ENCODE results near the gene SORT1. TPM values are rescaled to one million over a fixed set of nuclear protein-coding genes. Genes with fewer than 3 reads are reported as not detected.

The SORT1 gene
- total and polyA plus RNA-seq, 2 of the 13 experiments (the other 11 are each of a cell fraction or from before 2014, with no cell fraction given): 32.4 to 93.0 TPM

DNA sequence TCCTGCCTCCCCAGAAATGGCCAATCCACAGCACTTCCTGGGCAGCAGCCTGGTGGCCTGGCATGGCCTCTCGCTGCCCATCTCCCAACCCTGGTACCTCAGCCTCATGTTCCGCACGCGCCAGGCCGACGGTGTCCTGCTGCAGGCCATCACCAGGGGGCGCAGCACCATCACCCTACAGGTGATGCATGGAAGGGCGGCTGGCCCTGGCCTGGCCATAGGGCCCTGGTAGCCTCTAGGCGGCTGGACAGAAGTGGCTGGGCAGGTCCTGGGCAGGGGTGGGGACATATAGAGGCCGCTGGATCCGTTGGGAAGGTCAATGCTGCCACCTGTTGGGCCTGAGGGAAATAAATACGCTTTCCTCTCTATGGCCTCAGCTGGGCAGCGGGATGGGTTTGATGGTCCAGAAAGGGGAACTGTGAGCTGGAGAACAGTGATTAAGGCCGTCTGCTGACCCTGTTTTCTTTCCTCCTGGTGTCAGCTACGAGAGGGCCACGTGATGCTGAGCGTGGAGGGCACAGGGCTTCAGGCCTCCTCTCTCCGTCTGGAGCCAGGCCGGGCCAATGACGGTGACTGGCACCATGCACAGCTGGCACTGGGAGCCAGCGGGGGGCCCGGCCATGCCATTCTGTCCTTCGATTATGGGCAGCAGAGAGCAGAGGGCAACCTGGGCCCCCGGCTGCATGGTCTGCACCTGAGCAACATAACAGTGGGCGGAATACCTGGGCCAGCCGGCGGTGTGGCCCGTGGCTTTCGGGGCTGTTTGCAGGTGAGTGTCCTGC lies 133.9 kb downstream of the SORT1 start (continued):
- peak; percentile 58 for TF ChIP-seq CEBPG (CRISPR knock-in tag; IDR thresholded peaks at IDR 0.05)
- no peak; the same call in 1 of the 2 replicates for TF ChIP-seq SMAD1 (CRISPR knock-in tag; IDR thresholded peaks at IDR 0.05; ENCODE audit: borderline replicate concordance, low read depth)
- no peak for TF ChIP-seq HNRNPH1 (optimal IDR thresholded peaks at IDR 0.05; ENCODE audit: low read depth, low read length)
- TF ChIP-seq, protein P1, sequence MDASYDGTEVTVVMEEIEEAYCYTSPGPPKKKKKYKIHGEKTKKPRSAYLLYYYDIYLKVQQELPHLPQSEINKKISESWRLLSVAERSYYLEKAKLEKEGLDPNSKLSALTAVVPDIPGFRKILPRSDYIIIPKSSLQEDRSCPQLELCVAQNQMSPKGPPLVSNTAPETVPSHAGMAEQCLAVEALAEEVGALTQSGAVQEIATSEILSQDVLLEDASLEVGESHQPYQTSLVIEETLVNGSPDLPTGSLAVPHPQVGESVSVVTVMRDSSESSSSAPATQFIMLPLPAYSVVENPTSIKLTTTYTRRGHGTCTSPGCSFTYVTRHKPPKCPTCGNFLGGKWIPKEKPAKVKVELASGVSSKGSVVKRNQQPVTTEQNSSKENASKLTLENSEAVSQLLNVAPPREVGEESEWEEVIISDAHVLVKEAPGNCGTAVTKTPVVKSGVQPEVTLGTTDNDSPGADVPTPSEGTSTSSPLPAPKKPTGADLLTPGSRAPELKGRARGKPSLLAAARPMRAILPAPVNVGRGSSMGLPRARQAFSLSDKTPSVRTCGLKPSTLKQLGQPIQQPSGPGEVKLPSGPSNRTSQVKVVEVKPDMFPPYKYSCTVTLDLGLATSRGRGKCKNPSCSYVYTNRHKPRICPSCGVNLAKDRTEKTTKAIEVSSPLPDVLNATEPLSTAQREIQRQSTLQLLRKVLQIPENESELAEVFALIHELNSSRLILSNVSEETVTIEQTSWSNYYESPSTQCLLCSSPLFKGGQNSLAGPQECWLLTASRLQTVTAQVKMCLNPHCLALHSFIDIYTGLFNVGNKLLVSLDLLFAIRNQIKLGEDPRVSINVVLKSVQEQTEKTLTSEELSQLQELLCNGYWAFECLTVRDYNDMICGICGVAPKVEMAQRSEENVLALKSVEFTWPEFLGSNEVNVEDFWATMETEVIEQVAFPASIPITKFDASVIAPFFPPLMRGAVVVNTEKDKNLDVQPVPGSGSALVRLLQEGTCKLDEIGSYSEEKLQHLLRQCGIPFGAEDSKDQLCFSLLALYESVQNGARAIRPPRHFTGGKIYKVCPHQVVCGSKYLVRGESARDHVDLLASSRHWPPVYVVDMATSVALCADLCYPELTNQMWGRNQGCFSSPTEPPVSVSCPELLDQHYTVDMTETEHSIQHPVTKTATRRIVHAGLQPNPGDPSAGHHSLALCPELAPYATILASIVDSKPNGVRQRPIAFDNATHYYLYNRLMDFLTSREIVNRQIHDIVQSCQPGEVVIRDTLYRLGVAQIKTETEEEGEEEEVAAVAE (CRISPR knock-in tag; IDR thresholded peaks at IDR 0.05; ENCODE audit: borderline replicate concordance): 0 out of 2 replicates have a peak, but pooled peaks have one; percentile 57
- no peak for TF ChIP-seq THYN1 (CRISPR knock-in tag; IDR thresholded peaks at IDR 0.05; ENCODE audit: borderline replicate concordance, low read depth)
- no peak for TF ChIP-seq MLXIP (CRISPR knock-in tag; IDR thresholded peaks at IDR 0.05; ENCODE audit: borderline replicate concordance)
- TF ChIP-seq SIN3B (IDR thresholded peaks at IDR 0.05; ENCODE audit: low read length): peak; percentile 51; the same call in 1 of the 2 replicates
- TF ChIP-seq KDM6A (CRISPR knock-in tag; IDR thresholded peaks at IDR 0.05; ENCODE audit: low read depth): no peak
- TF ChIP-seq SMAD9 (CRISPR knock-in tag; IDR thresholded peaks at IDR 0.05): no peak
- no peak for TF ChIP-seq ZNF616 (CRISPR knock-in tag; IDR thresholded peaks at IDR 0.05; ENCODE audit: low read depth)
- no peak for TF ChIP-seq HMG20B (CRISPR knock-in tag; conservative IDR thresholded peaks at IDR 0.05)
- TF ChIP-seq TBL1XR1 (IDR thresholded peaks at IDR 0.05; ENCODE audit: borderline replicate concordance, low read length, partially characterized antibody): peak; percentile 34
- no peak for TF ChIP-seq NFE2L1 (CRISPR knock-in tag; IDR thresholded peaks at IDR 0.05; ENCODE audit: borderline replicate concordance)
- TF ChIP-seq STAT5B (CRISPR knock-in tag; IDR thresholded peaks at IDR 0.05): no peak
- peak; percentile 95; the same call in 1 of the 2 replicates for TF ChIP-seq ZBTB20 (CRISPR knock-in tag; IDR thresholded peaks at IDR 0.05; ENCODE audit: borderline replicate concordance, low read depth)
- no peak for TF ChIP-seq FOXK2 (IDR thresholded peaks at IDR 0.05)
- no peak for TF ChIP-seq GLI4 (CRISPR knock-in tag; IDR thresholded peaks at IDR 0.05; ENCODE audit: borderline replicate concordance)
- TF ChIP-seq, protein P2, sequence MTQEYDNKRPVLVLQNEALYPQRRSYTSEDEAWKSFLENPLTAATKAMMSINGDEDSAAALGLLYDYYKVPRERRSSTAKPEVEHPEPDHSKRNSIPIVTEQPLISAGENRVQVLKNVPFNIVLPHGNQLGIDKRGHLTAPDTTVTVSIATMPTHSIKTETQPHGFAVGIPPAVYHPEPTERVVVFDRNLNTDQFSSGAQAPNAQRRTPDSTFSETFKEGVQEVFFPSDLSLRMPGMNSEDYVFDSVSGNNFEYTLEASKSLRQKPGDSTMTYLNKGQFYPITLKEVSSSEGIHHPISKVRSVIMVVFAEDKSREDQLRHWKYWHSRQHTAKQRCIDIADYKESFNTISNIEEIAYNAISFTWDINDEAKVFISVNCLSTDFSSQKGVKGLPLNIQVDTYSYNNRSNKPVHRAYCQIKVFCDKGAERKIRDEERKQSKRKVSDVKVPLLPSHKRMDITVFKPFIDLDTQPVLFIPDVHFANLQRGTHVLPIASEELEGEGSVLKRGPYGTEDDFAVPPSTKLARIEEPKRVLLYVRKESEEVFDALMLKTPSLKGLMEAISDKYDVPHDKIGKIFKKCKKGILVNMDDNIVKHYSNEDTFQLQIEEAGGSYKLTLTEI (CRISPR knock-in tag; conservative IDR thresholded peaks at IDR 0.05): no peak
- no peak for TF ChIP-seq ZNF550 (CRISPR knock-in tag; IDR thresholded peaks at IDR 0.05; ENCODE audit: borderline replicate concordance)
- TF ChIP-seq KLF13 (CRISPR knock-in tag; IDR thresholded peaks at IDR 0.05): no peak
